ENCODE measurements around the gene SPINK5. TPM values are rescaled to one million over a fixed set of nuclear protein-coding genes. Genes with fewer than 3 reads are reported as not detected.

SPINK5 gene
- total RNA-seq, 1 donor, result not detected

- no peaks in the 10 kb centered on the region for H4K20me1 ChIP-seq (ENCODE audit: insufficient read depth, low read length)
- H3K27ac ChIP-seq (ENCODE audit: low read depth, low read length), result no peak overlapping the region
- no peaks in the 10 kb centered on the region for H3K27me3 ChIP-seq (ENCODE audit: insufficient read depth, low read length)
- no peaks in the 10 kb centered on the region for H3K36me3 ChIP-seq (ENCODE audit: insufficient read depth, low read length)
- H3K4me2 ChIP-seq (ENCODE audit: insufficient read depth, low read length), result no peak overlapping the region
- no peak for DNase-seq (ENCODE audit: insufficient read length, low spot score, missing footprints)
- H3K4me1 ChIP-seq (ENCODE audit: insufficient read depth, low read length), result no peaks in the 10 kb centered on the region
- H3K9me3 ChIP-seq (ENCODE audit: low read depth, low read length), result no peaks in the 10 kb centered on the region
- H3K79me2 ChIP-seq (ENCODE audit: insufficient read depth, low read length), result no peaks in the 10 kb centered on the region
- no peak for TF ChIP-seq CTCF (IDR thresholded peaks at IDR 0.05; ENCODE audit: extremely low read depth, low read depth, low read length)
- H3K4me3 ChIP-seq (ENCODE audit: insufficient read depth, low read length), result no peak overlapping the region
- no peak overlapping the region for H2AFZ ChIP-seq (ENCODE audit: low read length)
Measured at GRCh38 chr5:148135091-148136048, 71.6 kb downstream of the SPINK5 start.

GRCh38 chr5:148140846-148141245 is 77.1 kb downstream of the SPINK5 start:
- no peak overlapping the region for H2AFZ ChIP-seq (ENCODE audit: low read length)

GRCh38 chr5:148141645-148142044 is 77.9 kb downstream of the SPINK5 start:
- no peaks in the 10 kb centered on the region for H3K4me1 ChIP-seq (ENCODE audit: insufficient read depth, low read length)
- H3K4me3 ChIP-seq (ENCODE audit: insufficient read depth, low read length), result no peak overlapping the region
- no peaks in the 10 kb centered on the region for H3K79me2 ChIP-seq (ENCODE audit: insufficient read depth, low read length)
- H3K27me3 ChIP-seq (ENCODE audit: insufficient read depth, low read length), result no peaks in the 10 kb centered on the region
- no peak for TF ChIP-seq CTCF (IDR thresholded peaks at IDR 0.05; ENCODE audit: extremely low read depth, low read depth, low read length)
- H2AFZ ChIP-seq (ENCODE audit: low read length), result no peak overlapping the region
- no peak overlapping the region for H3K4me2 ChIP-seq (ENCODE audit: insufficient read depth, low read length)
- H3K36me3 ChIP-seq (ENCODE audit: insufficient read depth, low read length), result no peaks in the 10 kb centered on the region
- DNase-seq (ENCODE audit: insufficient read length, low spot score, missing footprints), result no peak
- no peaks in the 10 kb centered on the region for H3K9me3 ChIP-seq (ENCODE audit: low read depth, low read length)
- H3K27ac ChIP-seq (ENCODE audit: low read depth, low read length), result no peak overlapping the region
- no peaks in the 10 kb centered on the region for H4K20me1 ChIP-seq (ENCODE audit: insufficient read depth, low read length)

More at GRCh38 chr5:148140846-148141245, 77.1 kb downstream of the SPINK5 start:
- Histone ChIP-seq H3K27me3 (ENCODE audit: insufficient read depth, low read length) (no peaks in the 10 kb centered on the region), H3K9me3 (ENCODE audit: low read depth, low read length) (no peaks in the 10 kb centered on the region), H3K4me1 (ENCODE audit: insufficient read depth, low read length) (no peaks in the 10 kb centered on the region), H3K4me3 (ENCODE audit: insufficient read depth, low read length) (no peak overlapping the region), H3K4me2 (ENCODE audit: insufficient read depth, low read length) (no peak overlapping the region), H3K79me2 (ENCODE audit: insufficient read depth, low read length) (no peaks in the 10 kb centered on the region), H4K20me1 (ENCODE audit: insufficient read depth, low read length) (no peaks in the 10 kb centered on the region), H3K36me3 (ENCODE audit: insufficient read depth, low read length) (no peaks in the 10 kb centered on the region), H3K27ac (ENCODE audit: low read depth, low read length) (no peak overlapping the region)
- TF ChIP-seq CTCF (IDR thresholded peaks at IDR 0.05; ENCODE audit: extremely low read depth, low read depth, low read length), result no peak
- DNase-seq (ENCODE audit: insufficient read length, low spot score, missing footprints), result no peak

- no peaks in the 10 kb centered on the region for H3K79me2 ChIP-seq (ENCODE audit: insufficient read depth, low read length)
- no peaks in the 10 kb centered on the region for H3K36me3 ChIP-seq (ENCODE audit: insufficient read depth, low read length)
- no peak overlapping the region for H3K27ac ChIP-seq (ENCODE audit: low read depth, low read length)
- no peaks in the 10 kb centered on the region for H3K4me1 ChIP-seq (ENCODE audit: insufficient read depth, low read length)
- no peak overlapping the region for H3K4me3 ChIP-seq (ENCODE audit: insufficient read depth, low read length)
- no peaks in the 10 kb centered on the region for H4K20me1 ChIP-seq (ENCODE audit: insufficient read depth, low read length)
- DNase-seq (ENCODE audit: insufficient read length, low spot score, missing footprints), result no peak
- no peaks in the 10 kb centered on the region for H3K27me3 ChIP-seq (ENCODE audit: insufficient read depth, low read length)
- TF ChIP-seq CTCF (IDR thresholded peaks at IDR 0.05; ENCODE audit: extremely low read depth, low read depth, low read length), result no peak
- H3K4me2 ChIP-seq (ENCODE audit: insufficient read depth, low read length), result no peak overlapping the region
- no peak overlapping the region for H2AFZ ChIP-seq (ENCODE audit: low read length)
- H3K9me3 ChIP-seq (ENCODE audit: low read depth, low read length), result no peaks in the 10 kb centered on the region
Measured at GRCh38 chr5:148145916-148146315, 82.1 kb downstream of the SPINK5 start.
